Brain microvascular endothelial cell (primary cell): ENCODE data around the gene SH3PXD2A.

Experiments used
- DNase-seq: peaks from one replicate; pipeline ENCODE4 v3.0.0-alpha.2; 2020
- H3K27ac ChIP-seq: fragments of 250-450 bp; sonication (Bioruptor Pico); 2 replicates; pipeline ENCODE4 v1.5.1; 2020; ENCODE audit warnings: mild to moderate bottlenecking, moderate library complexity
- H3K27me3 ChIP-seq: fragments of 250-450 bp; sonication (Bioruptor Pico); replicated peaks from 2 replicates; pipeline ENCODE4 v1.5.1; 2020; ENCODE audit warnings: mild to moderate bottlenecking
- H3K36me3 ChIP-seq: fragments of 250-450 bp; sonication (Bioruptor Pico); replicated peaks from 2 replicates; pipeline ENCODE4 v1.5.1; 2020; ENCODE audit warnings: mild to moderate bottlenecking
- H3K4me3 ChIP-seq: 2 replicates; pipeline ENCODE4 v1.5.1; 2011; ENCODE audit warnings: low read depth, mild to moderate bottlenecking, control low read depth, low read length, moderate library complexity
- CTCF ChIP-seq: IDR thresholded peaks from 2 replicates; pipeline ENCODE4 v1.5.1; 2011; ENCODE audit warnings: low read depth, mild to moderate bottlenecking, moderate library complexity, low read length, control low read depth, inconsistent platforms; ENCODE audit errors: missing control alignments
- in situ Hi-C: cut with HindIII; loops from 2 replicates; pipeline ENCODE4 v1.10.0; 2017; ENCODE audit warnings: low sequenced_read_pairs, low pct_ligation_motif_present

Gene SH3PXD2A

DNA sequence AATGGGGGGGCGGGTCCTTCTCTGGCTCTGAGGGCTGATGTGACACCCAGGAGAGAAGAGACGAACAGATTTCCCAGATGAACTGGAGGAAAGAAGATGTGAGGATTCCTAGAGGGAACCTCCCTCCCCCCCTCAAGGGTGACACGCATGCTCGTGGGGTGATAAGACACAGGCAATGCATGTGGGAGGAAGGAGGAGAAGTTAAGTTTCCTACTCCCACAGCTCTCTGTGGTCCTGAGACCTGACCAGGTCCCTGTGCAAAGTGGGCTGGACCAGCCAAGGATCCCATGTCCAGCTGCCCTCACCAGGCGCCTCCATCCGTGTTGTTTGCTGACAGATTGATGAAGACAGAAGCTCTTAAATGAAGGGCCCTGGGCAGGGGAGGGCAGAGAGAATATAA lies 112.6 kb downstream of the SH3PXD2A start:
- Histone ChIP-seq H3K36me3 (no peaks in the 10 kb centered on the region), H3K27me3 (no peaks in the 10 kb centered on the region), H3K27ac (no peak overlapping the region), H3K4me3 (no peak overlapping the region)
- no peak for TF ChIP-seq CTCF
- in situ Hi-C loops: no loop called here
- DNase-seq: no peak

GRCh38 chr10:103740611-103741010 lies 114.8 kb downstream of the SH3PXD2A start:
- no peak for DNase-seq
- no peak for TF ChIP-seq CTCF
- H3K27me3 ChIP-seq: no peaks in the 10 kb centered on the region
- in situ Hi-C loops: no loop called here
- no peaks in the 10 kb centered on the region for H3K36me3 ChIP-seq
- no peak overlapping the region for H3K4me3 ChIP-seq
- H3K27ac ChIP-seq: no peak overlapping the region

- H3K4me3 ChIP-seq: no peak overlapping the region
- peak; percentile 5 for TF ChIP-seq CTCF
- no peaks in the 10 kb centered on the region for H3K36me3 ChIP-seq
- peak overlapping the region; percentile 17 for H3K27ac ChIP-seq
- no peaks in the 10 kb centered on the region for H3K27me3 ChIP-seq
- in situ Hi-C loops: no loop called here
- peak; percentile 85 for DNase-seq
These were observed 116.2 kb downstream of the SH3PXD2A start for GRCh38 chr10:103739039-103739764.

DNA sequence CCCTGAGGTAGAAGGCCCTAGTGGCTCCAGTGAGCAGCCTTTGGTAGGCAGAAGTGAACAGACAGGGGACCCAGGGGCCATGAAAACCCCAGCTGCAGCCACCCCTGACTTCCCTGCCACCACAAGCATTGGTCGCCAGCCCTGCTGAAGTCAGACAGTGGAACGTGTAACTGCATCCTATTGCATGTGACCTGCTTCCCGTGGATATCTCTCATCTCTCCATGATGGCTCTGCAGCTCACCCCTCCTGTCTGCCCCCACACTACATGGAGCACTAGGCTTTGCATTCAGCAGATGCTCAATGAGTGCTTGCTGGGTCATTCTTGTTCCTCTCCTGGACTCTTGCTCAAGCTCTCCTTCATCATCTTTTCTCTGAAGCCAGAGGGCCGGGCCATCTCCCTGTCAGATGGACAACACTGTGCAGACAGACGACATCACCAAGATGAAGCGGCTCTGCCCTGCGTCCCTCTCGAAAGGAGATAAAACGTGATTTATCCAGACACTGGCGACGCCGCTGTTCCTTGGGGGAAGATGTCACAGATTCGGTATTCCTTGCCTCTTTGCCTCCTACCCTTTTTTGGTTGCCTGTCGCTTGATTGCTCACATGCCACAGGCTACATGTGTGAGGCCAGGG lies 117.5 kb downstream of the SH3PXD2A start:
- no peak for TF ChIP-seq CTCF
- H3K4me3 ChIP-seq: no peak overlapping the region
- H3K27me3 ChIP-seq: no peaks in the 10 kb centered on the region
- H3K27ac ChIP-seq: no peak overlapping the region
- no peaks in the 10 kb centered on the region for H3K36me3 ChIP-seq
- no peak for DNase-seq
- in situ Hi-C loops: no loop called here

GRCh38 chr10:103736763-103737162 lies 118.6 kb downstream of the SH3PXD2A start:
- H3K4me3 ChIP-seq: no peak overlapping the region
- DNase-seq: peak; percentile 31
- in situ Hi-C loops: no loop called here
- no peaks in the 10 kb centered on the region for H3K36me3 ChIP-seq
- no peaks in the 10 kb centered on the region for H3K27me3 ChIP-seq
- peak; percentile 12 for TF ChIP-seq CTCF
- no peak overlapping the region for H3K27ac ChIP-seq
